GM19467 (cell line): ENCODE results near the gene CLIC4.
A peak's percentile ranks its signal among the peaks of the same experiment; 100 is the strongest.
"Not testable (repeated sequence)": the region's sequence is repeated elsewhere in the genome, so short reads cannot be mapped to it uniquely, and the experiment has no call there.

ENCODE experiments used
- ATAC-seq: cut with Tn5 transposase; IDR thresholded peaks from one replicate; pipeline ENCODE4 v1.9.1; 2021; ENCODE audit warnings: mild to moderate bottlenecking, moderate library complexity; ENCODE audit not compliant: unreplicated experiment

CLIC4 gene

DNA sequence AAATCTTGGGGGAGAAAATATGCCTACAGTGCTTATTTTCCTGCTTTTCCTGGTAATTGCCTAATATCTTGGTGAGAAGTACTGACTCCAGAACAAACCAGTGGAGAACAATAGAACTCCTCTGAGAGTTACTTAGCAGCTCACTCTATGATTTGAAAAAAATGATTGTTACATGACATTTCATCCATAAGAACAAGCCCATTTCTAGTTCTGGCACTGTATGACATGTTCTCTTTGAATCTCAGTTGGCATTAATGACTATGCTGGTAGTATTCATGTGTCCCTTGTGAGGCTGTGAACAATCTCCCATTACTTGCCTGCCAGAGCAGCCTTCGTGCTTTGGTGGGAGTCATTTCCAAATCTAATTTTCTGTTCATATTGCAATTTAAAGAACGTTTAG is 58.0 kb downstream of the CLIC4 start:
- ATAC-seq, result no peak

DNA sequence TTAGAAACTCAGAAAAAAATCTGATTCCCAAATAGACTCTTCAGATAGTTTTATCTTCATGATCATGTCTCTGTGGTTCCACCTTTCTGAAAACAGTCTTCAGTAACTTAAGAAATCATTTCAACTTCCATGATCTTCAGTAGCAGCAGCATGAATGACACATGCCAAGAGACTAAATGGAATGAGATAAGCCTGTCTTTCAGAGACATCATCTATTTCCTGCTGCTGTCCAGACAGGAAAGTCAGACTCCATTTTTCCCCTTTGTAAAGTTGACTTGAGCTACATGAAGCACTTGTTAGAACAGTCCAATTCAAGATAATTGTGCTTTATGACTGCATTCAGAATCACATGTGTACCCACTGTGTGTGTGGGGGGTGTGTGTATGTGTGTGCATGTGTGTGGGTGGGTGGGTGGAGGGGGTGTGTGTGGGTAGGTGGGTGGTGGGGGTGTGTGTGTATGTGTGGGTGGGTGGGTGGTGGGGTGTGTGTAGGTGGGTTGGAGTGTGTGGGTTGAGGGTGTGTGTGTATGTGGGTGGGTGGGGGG is 58.8 kb downstream of the CLIC4 start:
- no peak for ATAC-seq

DNA sequence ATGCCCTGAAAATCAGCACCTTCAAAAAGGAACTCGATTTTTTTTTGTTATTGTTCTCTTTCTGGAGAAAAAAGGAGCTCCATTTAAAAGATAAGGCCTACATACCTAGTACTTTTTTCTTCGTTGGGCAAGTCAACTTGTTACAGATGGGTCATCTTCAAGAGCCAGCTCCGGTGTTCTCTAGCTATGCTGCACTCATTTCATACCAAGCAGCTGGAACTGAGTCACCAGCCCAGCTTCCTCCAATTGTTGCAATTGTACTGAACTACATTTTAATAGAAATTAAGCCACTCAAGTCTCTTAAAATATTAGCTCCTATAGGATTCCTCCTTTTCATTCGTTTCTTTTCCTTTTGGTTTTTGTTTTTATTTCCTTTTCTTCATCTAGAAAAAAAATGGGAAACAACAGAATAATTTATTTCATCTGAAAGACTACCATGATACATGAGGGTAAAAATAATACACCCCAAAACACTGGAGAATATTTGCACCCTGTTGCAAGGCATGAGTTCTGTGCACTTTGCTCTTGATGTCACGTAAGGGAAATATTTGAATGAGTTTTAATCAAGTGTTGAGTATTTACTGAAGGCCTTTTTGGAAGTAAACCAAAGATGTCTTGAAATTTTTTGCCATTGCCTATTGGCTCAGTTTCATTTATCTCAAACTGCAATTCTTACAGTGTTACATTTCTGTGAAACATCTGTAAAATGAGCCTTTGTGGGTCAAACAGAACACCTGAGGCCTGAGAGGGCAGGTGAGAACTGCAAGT is 60.5 kb downstream of the CLIC4 start:
- no peak for ATAC-seq

DNA sequence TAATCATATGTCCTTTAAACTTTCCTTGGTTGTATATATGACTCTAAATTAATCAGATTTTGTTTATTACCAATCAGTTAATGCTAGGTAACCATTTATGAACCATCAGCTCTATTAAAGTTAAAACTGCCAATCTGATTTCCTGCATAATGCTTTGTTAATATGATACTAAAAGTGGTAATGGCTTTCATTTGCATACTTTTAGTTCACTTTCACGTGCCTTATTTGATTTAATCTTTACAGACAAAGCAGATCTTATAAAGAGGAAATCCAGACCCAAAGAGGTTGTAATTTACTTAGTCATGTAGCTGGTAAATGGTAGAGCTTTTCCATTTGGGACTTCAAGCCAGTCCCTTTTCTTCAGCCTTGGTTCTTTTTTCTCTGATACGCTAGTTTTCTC is 61.3 kb downstream of the CLIC4 start:
- ATAC-seq, result no peak

DNA sequence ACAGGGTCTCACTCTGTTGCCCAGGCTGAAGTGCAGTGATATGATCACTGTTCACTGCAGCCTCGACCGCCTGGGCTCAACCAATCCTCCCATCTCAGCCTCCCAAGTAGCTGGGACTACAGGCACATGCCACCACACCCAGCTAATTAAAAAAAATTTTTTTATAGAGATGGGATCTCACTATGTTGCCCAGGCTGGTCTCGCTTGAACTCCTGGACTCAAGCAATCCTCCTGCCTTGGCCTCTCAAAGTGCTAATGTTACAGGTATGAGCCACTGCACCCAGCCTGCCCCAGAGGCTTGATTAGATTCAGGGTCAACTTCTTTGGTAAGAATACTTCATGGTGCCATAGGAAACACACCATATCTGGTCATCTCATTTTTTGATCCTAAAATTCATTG is 66.2 kb downstream of the CLIC4 start:
- ATAC-seq, result not testable (repeated sequence)

DNA sequence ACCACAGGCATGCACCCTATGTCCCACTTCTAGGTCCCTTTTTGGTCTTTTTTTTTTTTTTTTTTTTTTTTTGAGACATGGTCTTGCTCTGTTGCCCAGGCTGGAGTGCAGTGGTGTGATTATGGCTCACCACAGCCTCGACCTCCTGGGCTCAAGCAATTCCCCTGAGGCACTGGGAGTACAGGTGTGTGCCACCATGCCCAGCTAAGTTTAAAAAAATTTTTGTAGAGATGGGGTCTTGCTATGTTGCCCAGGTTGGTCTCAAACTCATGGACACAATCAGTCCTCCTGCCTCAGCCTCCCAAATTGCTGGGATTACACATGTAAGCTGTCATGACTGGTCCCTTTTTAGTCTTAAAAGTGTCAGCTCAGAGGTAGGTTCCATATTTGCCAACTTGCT is 75.0 kb downstream of the CLIC4 start:
- ATAC-seq, result not testable (repeated sequence)

DNA sequence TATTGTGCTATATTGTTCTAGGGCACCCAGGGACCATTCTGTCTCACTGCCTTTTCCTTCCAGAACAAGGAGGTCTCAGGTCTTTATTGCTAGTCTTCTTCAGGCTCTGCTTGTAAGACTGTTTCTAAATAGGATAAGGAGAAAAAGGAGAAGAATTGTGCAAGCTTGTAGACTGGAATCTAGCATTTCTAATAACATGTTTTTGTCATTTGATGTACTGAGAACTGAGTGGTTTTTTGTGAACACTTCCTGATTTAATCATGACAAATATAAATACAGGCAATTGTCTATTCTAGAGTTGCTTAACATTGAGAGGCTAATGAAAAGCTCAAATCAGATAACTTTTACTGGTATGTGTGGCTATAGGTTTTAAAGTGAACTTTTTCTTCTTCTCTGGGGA is 77.6 kb downstream of the CLIC4 start:
- no peak for ATAC-seq

DNA sequence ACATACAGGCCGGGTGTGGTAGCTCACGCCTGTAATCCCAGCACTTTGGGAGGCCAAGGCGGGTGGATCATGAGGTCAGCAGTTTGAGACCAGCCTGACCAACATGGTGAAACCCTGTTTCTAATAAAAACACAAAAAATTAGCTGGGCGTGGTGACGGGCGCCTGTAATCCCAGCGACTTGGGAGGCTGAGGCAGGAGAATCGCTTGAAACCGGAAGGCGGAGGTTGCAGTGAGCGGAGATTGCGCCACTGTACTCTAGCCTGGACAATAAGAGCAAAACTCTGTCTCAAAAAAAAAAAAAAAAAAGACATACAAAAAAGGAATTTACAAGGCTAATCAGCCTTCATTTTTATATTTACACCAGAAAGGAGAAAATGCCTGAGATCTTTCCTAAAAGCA is 78.2 kb downstream of the CLIC4 start:
- ATAC-seq, result not testable (repeated sequence)

DNA sequence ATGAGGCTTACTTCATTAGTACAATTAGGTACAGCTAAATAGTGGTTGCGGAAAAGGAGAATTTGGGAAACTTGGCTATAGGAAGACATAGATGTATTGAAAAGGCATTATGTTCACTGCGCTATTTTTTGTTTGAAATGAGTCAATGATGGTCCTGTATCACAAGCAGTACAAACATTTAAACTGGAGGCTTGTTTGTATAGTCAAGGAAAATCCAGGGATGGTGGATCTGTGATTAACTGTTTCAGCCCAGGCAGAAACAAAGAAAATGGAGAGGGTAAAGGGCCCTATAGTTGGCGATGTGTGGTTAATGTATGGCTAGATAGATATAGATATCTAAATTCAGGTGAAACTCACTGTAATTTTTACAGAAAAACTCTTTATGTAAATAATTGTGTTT is 79.9 kb downstream of the CLIC4 start:
- ATAC-seq, result no peak

DNA sequence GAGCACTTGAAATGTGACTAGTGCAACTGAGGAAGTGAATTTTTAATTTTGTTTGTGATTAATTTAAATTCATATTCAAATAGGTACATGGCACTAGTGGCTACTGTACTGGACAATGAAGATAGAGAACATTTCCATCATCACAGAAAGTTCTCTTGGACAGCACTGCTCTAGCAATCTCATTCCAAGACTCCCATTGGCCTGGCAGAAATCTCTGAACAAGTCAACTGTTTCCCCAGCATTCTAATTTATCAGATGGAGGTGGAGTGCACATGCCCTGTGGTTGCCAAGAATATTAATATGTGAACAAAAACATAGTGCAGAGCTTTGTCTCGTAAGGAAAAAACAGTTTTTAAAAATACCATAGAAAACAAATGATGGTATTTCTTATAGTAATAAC is 81.3 kb downstream of the CLIC4 start:
- ATAC-seq, result no peak

DNA sequence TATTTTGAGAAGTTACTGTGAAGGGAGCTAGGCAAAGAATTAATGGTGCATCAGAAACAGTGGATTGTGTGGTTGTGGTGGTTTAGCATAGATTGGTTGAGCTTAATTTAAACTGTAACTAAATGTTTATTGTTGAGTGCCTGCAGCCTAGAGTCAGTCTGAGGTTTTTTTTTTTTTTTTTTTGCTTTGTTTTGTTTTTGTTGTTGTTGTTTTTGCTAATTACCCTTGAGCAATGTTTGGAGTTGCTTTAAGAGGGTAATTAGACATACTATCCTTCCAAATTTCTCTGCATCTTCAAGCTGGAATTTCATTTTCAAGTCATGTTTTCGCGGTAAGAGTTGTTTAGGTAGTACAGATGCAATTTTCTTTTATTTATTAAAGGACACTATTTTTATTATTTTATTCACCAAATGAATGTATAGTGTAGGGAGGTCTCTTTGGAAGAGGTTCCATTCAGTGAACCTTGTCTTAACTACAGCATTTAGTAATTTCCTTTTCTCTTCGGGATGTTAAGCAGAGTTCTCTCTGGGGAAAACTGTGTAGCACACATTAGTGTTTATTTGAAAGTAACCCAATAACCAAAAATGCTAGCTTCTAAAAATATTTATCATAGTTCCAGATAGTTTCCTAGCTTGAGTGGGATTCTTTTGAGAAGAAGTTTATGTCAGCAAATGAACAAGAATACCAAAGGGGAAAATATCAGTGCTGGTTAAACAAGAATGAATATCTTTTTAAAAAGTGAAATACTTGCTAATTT is 82.3 kb downstream of the CLIC4 start:
- ATAC-seq, result no peak

DNA sequence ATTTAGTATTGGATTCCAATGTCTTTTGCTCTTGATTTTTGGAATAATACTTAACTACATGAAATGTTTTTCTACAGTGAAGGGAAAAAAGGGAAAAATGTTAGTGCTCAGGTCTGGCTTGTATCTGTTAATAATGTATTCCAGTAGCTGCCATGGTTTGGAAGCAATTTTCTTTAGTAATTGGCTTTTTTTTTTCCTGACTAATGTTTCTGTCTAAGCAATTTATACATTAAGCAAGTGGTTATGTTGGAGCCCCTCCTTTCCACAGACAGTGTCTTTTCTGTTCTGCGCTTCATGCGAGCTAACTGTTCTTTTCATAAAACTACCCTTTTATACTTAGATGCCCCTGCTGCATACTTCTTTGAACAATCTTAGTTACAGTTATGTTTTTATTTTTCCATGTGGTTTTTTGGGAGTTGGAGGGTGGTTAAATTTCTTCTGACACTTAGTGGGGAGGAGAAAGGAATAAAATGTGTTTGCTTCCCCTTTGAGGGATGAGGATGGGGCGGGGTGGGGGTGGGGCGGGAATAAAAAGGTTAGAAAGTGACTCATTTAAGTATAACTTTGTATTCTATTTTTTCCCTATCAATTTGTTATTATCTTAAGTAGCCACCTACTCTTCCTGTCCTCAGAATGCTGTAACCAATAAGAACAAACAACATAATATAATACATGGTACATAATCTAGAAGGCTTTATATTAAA is 83.1 kb downstream of the CLIC4 start:
- ATAC-seq, result no peak

DNA sequence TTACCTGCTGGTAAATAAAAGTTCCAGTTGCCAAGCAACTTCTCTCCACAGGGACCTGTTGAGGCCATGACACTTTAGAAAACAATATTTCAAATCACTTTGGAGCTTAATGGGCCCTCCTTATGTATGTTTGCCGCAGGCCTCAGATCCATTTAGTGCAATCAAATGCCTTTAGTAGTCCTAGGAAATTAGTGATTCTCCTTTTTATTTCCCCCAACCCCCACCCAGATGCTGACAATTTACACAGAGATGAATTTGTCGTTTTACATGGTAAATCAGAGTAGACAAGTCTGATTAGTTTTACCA is 83.6 kb downstream of the CLIC4 start:
- no peak for ATAC-seq

DNA sequence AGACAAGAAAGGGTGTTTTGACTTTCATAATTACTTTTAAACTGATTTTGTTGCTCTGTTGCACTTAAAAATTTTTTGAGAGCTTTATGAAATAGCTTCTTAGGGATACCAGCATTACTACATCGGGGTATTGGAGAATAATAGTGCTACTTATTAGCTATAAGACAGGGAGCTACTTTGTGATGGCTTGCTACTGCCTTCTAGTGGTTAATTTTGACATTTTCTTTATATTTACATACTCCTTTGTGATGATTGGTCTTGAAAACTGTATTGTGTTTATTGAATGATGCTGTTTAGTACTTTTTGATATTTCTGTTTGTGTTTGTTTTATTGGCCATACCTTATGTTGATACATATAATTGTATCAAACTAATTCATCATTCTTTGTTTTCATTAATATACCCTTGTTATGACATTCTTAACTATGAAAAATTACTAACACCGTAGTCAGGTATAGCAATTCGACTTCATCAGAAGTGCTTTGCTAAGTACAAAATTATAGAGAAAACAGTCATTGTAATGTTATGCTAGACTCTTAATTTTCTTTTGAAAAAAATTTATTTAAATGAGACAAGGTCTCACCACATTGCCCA is 85.5 kb downstream of the CLIC4 start:
- no peak for ATAC-seq

DNA sequence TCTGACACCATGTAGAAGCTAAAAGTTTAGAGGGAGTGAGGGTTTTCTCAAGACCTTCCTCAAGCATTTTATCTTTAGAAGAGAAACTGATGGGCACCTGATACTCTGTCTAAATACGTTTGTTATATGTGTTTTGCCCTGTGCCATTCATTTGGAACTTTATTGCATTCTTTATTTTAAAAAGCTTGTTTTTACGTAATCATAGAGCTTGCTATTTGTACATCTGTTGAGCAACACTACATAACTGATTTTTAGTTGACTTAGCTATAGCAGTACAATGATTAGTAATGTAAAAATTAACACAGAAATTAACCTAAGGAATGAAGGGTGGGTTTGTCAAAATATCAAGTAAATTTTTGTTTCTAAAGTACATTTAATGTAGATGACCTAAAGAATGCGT is 96.3 kb downstream of the CLIC4 start:
- ATAC-seq, result no peak

DNA sequence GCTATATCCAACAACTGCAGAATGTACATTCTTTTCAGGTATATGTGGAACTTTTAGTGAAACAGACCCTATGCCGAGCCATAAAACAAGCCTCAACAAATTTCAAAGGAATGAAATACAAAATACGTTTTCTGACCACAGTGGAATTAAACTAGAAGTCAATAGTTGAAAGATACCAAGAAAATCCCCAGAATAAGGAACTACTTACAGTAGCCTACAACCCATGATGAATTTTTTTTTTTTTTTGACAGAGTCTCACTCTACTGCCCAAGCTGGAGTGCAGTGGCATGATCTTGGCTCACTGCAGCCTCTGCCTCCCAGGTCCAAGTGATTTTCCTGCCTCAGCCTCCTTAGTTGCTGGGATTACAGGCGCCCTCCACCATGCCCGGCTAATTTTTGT is 101.4 kb downstream of the CLIC4 start:
- no peak for ATAC-seq

DNA sequence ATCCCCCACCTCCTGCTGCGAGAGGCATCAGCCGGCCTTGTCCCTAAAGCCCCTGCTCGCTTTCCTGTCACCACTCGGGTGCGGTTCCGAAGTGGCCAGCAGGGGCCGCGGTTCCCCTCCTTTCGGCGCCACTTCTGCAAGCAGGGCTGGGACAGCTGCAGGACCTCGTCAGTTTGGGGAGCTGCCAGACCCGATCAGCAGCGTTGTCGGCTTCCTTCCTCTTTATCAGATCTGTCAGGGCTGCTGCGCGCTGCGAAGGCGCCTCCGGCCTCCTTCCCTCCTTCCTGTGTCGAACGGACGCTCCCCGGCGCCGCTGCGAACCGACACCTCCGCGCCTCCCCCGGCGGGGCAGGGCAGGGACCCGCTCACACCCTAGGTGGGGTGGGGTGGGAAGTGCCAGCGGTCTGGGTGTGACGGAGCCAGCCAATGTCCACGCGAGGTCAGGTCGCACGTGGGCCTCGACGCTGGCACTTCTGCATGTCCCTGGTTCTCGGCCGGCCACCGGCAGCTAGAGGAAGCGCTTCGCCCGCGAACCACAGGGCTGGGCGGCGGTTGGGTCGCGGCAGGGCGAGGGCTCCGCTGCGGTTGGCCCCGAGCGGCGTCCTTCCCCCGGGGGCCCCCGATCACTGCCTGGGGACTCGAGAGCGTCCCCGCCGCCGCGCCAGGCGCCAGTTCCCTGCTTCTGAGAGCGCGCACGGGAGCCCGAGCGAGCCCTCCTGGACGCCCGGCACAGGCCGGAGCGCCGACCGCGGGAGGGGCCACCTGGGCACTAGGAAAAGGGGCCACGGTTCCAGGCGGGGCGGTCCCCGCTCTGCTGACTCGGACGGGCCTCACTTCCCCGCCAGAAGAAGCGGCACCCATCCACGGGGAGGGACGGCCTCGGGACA is 103.0 kb downstream of the CLIC4 start:
- ATAC-seq, result peak; percentile 83

DNA sequence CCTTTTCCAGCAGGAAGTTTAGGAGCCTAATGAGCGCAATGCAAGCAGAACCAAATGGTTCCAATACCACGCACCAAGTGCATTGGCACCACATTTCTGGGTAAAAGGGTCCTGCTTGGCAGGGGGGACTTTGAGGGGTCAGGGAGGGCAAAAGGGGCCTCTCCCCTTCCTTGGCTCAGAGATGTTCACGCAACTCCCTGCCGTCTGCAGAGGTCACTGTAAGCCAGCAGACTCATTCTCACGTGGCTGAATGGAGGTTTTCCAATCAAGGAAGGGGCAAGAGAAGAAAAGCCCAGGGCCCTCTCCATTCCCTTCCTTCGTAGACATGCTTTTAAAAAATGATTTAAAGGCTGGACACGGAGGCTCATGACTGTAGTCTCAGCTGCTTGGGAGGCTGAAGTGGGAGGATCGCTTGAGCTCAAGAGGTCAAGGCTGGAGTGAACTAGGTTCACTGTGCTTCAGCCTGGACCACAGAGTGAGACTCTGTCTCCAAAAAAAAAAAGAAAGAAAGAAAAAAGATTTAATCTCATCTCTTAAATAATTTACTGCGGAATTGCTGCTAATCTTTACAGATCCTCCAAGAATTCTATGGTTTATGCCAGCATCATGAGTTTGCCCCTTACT is 104.5 kb downstream of the CLIC4 start:
- ATAC-seq, result no peak

DNA sequence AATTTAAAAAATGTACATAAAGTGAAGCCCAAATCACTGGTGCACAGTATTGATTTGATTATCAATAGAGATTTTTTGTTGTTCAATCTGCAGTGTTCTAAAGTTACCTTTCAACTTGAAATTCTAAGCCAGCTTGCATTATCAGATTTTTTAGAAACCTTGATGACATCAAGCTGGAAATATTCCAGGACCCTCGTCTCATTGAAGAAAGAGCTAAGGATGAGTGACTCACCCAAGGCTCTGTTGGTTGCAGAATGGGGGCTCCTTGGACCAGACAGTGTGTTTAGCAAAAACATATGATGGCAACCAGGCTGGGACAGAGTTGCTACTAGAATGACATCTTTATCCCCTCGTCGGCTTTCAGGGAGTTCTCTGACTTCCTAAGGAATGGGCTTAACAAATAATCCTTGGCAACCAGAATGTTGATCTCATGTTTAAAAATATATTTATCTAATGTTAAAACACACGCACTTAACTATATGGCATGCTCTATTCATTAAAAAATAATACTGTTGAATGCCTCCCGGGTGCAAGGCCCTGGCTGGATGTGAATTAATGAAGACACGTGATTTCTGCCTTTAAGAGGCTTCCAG is 105.2 kb downstream of the CLIC4 start:
- ATAC-seq, result no peak

DNA sequence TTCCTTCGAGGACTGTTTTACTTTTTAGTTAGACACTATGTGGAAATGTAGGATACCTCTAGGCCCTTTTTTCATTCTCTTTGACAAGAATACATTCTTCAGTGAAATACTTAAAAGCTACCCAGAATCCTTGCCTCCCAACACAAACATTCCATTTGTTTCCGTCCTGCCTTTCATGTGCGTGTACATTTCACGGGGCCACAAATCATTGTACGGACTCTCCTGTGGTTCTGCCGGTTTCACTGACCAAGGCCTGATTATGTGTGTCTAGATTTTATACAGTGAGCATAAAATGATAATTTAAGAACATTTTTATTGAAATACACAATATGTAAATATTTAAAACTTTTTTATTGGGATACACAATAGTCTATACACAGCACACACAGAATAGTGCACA is 108.4 kb downstream of the CLIC4 start:
- no peak for ATAC-seq
